ENCODE data around the gene ZNF581. TPM values are rescaled to one million over a fixed set of nuclear protein-coding genes. Genes with fewer than 3 reads are reported as not detected.

The ZNF581 gene
- total RNA-seq, 1 donor from 2014 or later, result 27.2 TPM

- no peak for TF ChIP-seq CTCF (conservative IDR thresholded peaks at IDR 0.05; ENCODE audit: low read depth, low read length)
- DNase-seq (ENCODE audit: low read depth), result no peak
- H3K4me3 ChIP-seq (ENCODE audit: low read depth, low read length), result no peak overlapping the region
Observed at GRCh38 chr19:55691561-55692481, 48.4 kb downstream of the ZNF581 start.

GRCh38 chr19:55692681-55693081 lies 49.2 kb downstream of the ZNF581 start:
- TF ChIP-seq CTCF (conservative IDR thresholded peaks at IDR 0.05; ENCODE audit: low read depth, low read length), result no peak
- no peak overlapping the region for H3K4me3 ChIP-seq (ENCODE audit: low read depth, low read length)
- no peak for DNase-seq (ENCODE audit: low read depth)

GRCh38 chr19:55693336-55693974 lies 50.0 kb downstream of the ZNF581 start:
- TF ChIP-seq CTCF (conservative IDR thresholded peaks at IDR 0.05; ENCODE audit: low read depth, low read length), result no peak
- H3K4me3 ChIP-seq (ENCODE audit: low read depth, low read length), result no peak overlapping the region
- DNase-seq (ENCODE audit: low read depth), result no peak

- H3K4me3 ChIP-seq (ENCODE audit: low read depth, low read length), result no peak overlapping the region
- TF ChIP-seq CTCF (conservative IDR thresholded peaks at IDR 0.05; ENCODE audit: low read depth, low read length), result no peak
- DNase-seq (ENCODE audit: low read depth), result no peak
Observed at GRCh38 chr19:55694241-55694655, 50.8 kb downstream of the ZNF581 start.

GRCh38 chr19:55694656-55695491 lies 51.4 kb downstream of the ZNF581 start:
- DNase-seq (ENCODE audit: low read depth), result no peak
- TF ChIP-seq CTCF (conservative IDR thresholded peaks at IDR 0.05; ENCODE audit: low read depth, low read length), result no peak

More at GRCh38 chr19:55694656-55695491, 51.4 kb downstream of the ZNF581 start:
- H3K4me3 ChIP-seq (ENCODE audit: low read depth, low read length), result no peak overlapping the region

Other genes with a start within 250 kb of the ZNF581 start
- 383 and 458 TPM in 2 replicates for gene UBE2S, start 235.9 kb upstream of the ZNF581 start, total RNA-seq
- gene SHISA7, start 200.3 kb upstream of the ZNF581 start, total RNA-seq, result 0.17 TPM in 1 of 2 replicates, not detected in the other
- gene ISOC2, start 182.0 kb upstream of the ZNF581 start, total RNA-seq, result 58.7 and 71.2 TPM in 2 replicates
- not detected in 2 replicates for gene C19orf85, start 178.9 kb upstream of the ZNF581 start, total RNA-seq
- gene ZNF628, start 167.0 kb upstream of the ZNF581 start, total RNA-seq, result 4.2 and 6.2 TPM in 2 replicates
- 29.0 and 29.2 TPM in 2 replicates for gene NAT14, start 158.5 kb upstream of the ZNF581 start, total RNA-seq
- 0.86 TPM in 1 of 2 replicates, not detected in the other for gene SSC5D, start 155.2 kb upstream of the ZNF581 start, total RNA-seq
- 0.58 and 2.9 TPM in 2 replicates for gene SBK2, start 106.5 kb upstream of the ZNF581 start, total RNA-seq
- gene SBK3, start 98.1 kb upstream of the ZNF581 start, total RNA-seq, result 0.23 TPM in 1 of 2 replicates, not detected in the other
- gene ZNF579, start 62.8 kb upstream of the ZNF581 start, total RNA-seq, result 10.0 and 11.4 TPM in 2 replicates
- gene FIZ1, start 44.1 kb upstream of the ZNF581 start, total RNA-seq, result 5.5 and 9.7 TPM in 2 replicates
- 16.4 and 18.0 TPM in 2 replicates for gene ZNF524, start 43.4 kb upstream of the ZNF581 start, total RNA-seq
- gene ZNF865, start 38.0 kb upstream of the ZNF581 start, total RNA-seq, result 3.4 and 6.2 TPM in 2 replicates
- 0.58 and 4.0 TPM in 2 replicates for gene ZNF784, start 19.1 kb upstream of the ZNF581 start, total RNA-seq
- 10.6 and 10.8 TPM in 2 replicates for gene ZNF580, start 2.6 kb upstream of the ZNF581 start, total RNA-seq
- gene CCDC106, start 4.6 kb downstream of the ZNF581 start, total RNA-seq, result 10.2 and 17.9 TPM in 2 replicates
- 142 and 205 TPM in 2 replicates for gene U2AF2, start 11.4 kb downstream of the ZNF581 start, total RNA-seq
- 102 and 151 TPM in 2 replicates for gene EPN1, start 31.6 kb downstream of the ZNF581 start, total RNA-seq
- not detected in 2 replicates for gene NLRP9, start 94.8 kb downstream of the ZNF581 start, total RNA-seq
- gene RFPL4A, start 115.4 kb downstream of the ZNF581 start, total RNA-seq, result not detected in 2 replicates
- not detected in 2 replicates for gene RFPL4AL1, start 125.5 kb downstream of the ZNF581 start, total RNA-seq
- not detected in 2 replicates for gene NLRP11, start 188.3 kb downstream of the ZNF581 start, total RNA-seq
- not detected in 2 replicates for gene NLRP4, start 192.9 kb downstream of the ZNF581 start, total RNA-seq